Mesothelial cell of epicardium (in vitro differentiated cells): ENCODE results near the gene CDCA3. TPM values are rescaled to one million over a fixed set of nuclear protein-coding genes. Genes with fewer than 3 reads are reported as not detected.
A peak's percentile ranks its signal among the peaks of the same experiment; 100 is the strongest.
"Not testable (repeated sequence)": the region's sequence is repeated elsewhere in the genome, so short reads cannot be mapped to it uniquely, and the experiment has no call there.

Experiments used
- DNase-seq, 2 experiments: peaks; one replicate each; pipeline ENCODE4 v3.0.0; 2021; ENCODE audit warnings: low spot score in 2 of 2; ENCODE audit not compliant: unreplicated experiment in 2 of 2
- H3K27ac Mint-ChIP-seq: 2 replicates; pipeline ENCODE4 v1.8.0; 2021; ENCODE audit warnings: mixed read lengths
- H3K27me3 Mint-ChIP-seq: 2 replicates; pipeline ENCODE4 v1.8.0; 2021; ENCODE audit warnings: low read depth, mixed read lengths
- H3K36me3 Mint-ChIP-seq: 2 replicates; pipeline ENCODE4 v1.8.0; 2021; ENCODE audit warnings: mixed read lengths
- H3K4me1 Mint-ChIP-seq: 2 replicates; pipeline ENCODE4 v1.8.0; 2021; ENCODE audit warnings: mixed read lengths
- H3K4me3 Mint-ChIP-seq: 2 replicates; pipeline ENCODE4 v1.8.0; 2021; ENCODE audit warnings: mild to moderate bottlenecking, moderate library complexity, mixed read lengths
- H3K9me3 Mint-ChIP-seq: 2 replicates; pipeline ENCODE4 v1.8.0; 2021; ENCODE audit warnings: mixed read lengths
- total RNA-seq: library from RNA; stranded (reverse); gene quantifications from 3 replicates; pipeline ENCODE4 v1.2.1, GENCODE V29; 2021
- TF ChIP-seq, protein P1 (sequence below): fragments of 200-600 bp; sonication (generic); IDR thresholded peaks from one replicate; pipeline ENCODE4 v1.5.0; 2021; ENCODE audit warnings: antibody characterized with exemption; ENCODE audit not compliant: unreplicated experiment

CDCA3 gene
- total RNA-seq, 1 donor from 2014 or later, result 14.3 TPM

DNA sequence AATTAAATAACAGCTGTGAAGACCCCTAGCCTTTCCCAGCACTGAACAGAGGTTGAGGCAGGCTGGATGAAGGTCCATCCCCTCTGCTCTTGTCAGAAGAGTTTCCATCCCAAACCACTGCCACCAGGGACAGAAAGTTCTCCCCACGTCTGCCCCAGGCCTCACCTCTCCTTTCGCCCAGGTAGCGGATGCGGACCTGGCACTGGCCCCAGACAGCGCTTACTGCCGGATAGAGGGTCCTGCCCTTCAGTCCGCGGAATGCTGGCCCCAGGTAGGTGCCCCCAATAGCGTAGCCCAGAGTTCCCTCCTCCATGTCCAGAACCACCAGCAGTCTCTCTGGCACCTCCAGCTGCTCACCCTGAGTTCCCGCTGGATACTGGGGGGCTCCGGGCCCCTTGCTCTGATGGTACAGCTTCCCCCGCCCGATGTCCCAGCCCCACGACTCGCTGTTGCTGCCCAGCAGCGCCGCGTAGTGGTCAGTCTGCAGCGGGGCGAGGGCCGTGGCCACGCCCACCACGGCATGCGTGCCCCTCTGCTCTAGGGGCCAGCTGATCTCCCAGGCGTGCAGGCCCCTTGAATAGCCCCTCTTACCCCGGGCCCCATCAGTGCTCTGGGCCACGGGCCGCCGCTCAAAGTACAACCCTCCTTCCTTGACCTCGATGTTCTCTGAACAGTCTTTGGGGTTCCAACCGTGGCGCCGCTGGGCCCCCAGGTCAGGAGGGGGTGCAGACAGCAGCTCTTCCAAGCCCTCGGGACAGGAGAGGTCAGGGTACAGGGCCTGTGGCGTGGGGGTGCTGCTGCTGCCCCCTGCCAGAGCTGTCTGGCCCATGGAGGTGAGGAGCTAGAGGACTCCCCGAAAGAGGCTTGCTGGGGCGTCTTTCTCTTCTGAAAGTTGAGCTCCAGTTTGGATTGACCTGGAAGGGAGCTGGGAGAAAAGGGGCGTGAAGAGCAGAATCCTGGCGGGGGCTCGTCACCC is 21.3 kb upstream of the CDCA3 start:
- no peaks in the 10 kb centered on the region for H3K27me3 Mint-ChIP-seq
- H3K36me3 Mint-ChIP-seq, result peaks cover 12% of the 10 kb centered on the region
- peak; percentile 76 to 91 for DNase-seq
- peak overlapping the region; percentile 84 for H3K4me3 Mint-ChIP-seq
- peaks cover 30% of the 10 kb centered on the region for H3K4me1 Mint-ChIP-seq
- TF ChIP-seq, protein P1, sequence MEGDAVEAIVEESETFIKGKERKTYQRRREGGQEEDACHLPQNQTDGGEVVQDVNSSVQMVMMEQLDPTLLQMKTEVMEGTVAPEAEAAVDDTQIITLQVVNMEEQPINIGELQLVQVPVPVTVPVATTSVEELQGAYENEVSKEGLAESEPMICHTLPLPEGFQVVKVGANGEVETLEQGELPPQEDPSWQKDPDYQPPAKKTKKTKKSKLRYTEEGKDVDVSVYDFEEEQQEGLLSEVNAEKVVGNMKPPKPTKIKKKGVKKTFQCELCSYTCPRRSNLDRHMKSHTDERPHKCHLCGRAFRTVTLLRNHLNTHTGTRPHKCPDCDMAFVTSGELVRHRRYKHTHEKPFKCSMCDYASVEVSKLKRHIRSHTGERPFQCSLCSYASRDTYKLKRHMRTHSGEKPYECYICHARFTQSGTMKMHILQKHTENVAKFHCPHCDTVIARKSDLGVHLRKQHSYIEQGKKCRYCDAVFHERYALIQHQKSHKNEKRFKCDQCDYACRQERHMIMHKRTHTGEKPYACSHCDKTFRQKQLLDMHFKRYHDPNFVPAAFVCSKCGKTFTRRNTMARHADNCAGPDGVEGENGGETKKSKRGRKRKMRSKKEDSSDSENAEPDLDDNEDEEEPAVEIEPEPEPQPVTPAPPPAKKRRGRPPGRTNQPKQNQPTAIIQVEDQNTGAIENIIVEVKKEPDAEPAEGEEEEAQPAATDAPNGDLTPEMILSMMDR, result peak; percentile 87
- H3K27ac Mint-ChIP-seq, result peak overlapping the region; percentile 59
- H3K9me3 Mint-ChIP-seq, result no peaks in the 10 kb centered on the region

DNA sequence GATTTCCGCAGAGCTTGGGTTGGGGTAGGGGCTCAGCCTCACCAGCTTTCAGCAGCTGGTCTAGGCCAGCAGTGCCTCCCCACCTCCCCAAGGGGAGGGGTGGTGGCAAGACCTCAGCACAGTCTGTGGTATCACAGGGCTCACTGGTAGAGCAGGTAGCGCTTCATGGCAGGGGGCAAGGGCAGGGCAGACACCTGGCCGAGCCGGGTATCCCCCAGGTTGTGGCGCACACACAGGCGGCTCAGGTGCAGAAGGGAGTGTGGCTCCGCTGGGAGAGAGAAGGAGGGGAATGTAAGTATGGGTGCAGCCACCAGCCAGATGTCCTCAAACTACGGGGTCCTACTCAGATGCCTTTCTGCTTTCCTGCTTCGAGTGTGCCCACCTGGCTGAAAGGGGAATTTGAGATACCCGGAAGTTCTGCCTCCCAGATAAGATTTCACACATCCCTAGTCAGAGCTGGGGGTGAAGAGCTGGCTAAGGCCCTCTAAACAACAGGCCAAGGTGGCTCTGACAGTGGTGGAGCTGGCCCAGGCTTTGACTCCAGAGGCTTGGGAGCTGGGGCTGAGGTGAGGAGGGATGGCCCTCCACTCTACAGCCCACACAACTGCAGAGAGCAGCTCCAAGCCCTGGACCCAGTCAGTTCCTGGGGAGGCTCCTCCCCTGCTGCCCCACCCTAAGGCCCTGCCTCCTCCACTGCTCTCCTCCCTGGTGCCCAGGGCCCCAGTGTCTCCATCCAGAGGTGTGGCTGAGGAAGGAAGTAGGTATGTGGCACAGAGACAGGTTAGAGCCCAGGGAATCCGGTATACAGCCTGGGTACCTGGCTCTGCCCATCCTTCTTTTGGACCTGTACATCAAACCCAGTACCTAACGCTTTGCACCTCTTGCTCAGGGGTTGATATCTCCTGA is 20.2 kb upstream of the CDCA3 start:
- H3K27me3 Mint-ChIP-seq, result no peaks in the 10 kb centered on the region
- TF ChIP-seq, protein P1, result no peak
- peaks cover 34% of the 10 kb centered on the region for H3K4me1 Mint-ChIP-seq
- peaks cover 11% of the 10 kb centered on the region for H3K36me3 Mint-ChIP-seq
- H3K27ac Mint-ChIP-seq, result no peak overlapping the region
- H3K4me3 Mint-ChIP-seq, result peak overlapping the region; percentile 84
- no peak for DNase-seq
- no peaks in the 10 kb centered on the region for H3K9me3 Mint-ChIP-seq

DNA sequence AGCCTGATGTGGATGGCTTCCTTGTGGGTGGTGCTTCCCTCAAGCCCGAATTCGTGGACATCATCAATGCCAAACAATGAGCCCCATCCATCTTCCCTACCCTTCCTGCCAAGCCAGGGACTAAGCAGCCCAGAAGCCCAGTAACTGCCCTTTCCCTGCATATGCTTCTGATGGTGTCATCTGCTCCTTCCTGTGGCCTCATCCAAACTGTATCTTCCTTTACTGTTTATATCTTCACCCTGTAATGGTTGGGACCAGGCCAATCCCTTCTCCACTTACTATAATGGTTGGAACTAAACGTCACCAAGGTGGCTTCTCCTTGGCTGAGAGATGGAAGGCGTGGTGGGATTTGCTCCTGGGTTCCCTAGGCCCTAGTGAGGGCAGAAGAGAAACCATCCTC is 19.2 kb upstream of the CDCA3 start:
- H3K9me3 Mint-ChIP-seq, DNase-seq, H3K4me3 Mint-ChIP-seq, H3K27me3 Mint-ChIP-seq, H3K27ac Mint-ChIP-seq: not testable (repeated sequence)
- Mint-ChIP-seq H3K36me3 (peaks cover 13% of the 10 kb centered on the region), H3K4me1 (peaks cover 34% of the 10 kb centered on the region)

DNA sequence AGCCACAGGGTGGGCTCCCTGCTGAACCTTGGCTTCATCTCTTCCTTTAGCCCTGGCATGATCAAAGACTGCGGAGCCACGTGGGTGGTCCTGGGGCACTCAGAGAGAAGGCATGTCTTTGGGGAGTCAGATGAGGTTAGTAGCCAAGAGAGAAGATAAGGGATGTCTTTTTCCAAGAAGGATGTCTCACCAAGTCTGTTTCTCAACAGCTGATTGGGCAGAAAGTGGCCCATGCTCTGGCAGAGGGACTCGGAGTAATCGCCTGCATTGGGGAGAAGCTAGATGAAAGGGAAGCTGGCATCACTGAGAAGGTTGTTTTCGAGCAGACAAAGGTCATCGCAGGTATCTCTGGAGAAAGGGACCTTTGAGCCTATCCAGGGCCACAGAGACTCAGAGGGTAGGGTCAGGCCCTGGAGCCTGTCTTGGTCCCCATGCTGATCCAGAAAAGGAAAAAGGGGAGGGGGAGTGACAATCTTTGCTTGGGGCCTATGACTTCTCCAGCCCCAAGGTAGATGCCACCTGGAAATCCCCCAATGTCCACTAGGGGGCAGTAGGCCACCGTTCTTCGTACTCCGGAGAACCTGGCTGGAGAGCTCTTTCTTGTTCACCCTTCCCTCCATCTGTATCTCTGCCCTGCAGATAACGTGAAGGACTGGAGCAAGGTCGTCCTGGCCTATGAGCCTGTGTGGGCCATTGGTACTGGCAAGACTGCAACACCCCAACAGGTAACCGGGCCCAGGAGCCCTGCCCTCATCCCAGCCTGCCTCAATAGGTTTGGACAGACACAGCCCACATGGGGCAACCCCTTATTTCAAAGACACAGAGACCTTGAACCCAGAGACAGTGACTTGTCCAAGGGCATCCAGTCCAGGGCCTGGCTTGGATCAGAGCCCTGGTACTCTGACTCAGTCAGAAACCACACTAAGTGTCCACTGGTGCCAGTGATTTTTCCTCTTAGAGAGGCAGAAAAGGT is 18.2 kb upstream of the CDCA3 start:
- H3K27me3 Mint-ChIP-seq, result no peaks in the 10 kb centered on the region
- peaks cover 21% of the 10 kb centered on the region for H3K36me3 Mint-ChIP-seq
- peaks cover 34% of the 10 kb centered on the region for H3K4me1 Mint-ChIP-seq
- no peaks in the 10 kb centered on the region for H3K9me3 Mint-ChIP-seq
- peak overlapping the region; percentile 93 for H3K4me3 Mint-ChIP-seq
- TF ChIP-seq, protein P1, result peak; percentile 90
- peak; percentile 70 to 89 for DNase-seq
- H3K27ac Mint-ChIP-seq, result peak overlapping the region; percentile 83

DNA sequence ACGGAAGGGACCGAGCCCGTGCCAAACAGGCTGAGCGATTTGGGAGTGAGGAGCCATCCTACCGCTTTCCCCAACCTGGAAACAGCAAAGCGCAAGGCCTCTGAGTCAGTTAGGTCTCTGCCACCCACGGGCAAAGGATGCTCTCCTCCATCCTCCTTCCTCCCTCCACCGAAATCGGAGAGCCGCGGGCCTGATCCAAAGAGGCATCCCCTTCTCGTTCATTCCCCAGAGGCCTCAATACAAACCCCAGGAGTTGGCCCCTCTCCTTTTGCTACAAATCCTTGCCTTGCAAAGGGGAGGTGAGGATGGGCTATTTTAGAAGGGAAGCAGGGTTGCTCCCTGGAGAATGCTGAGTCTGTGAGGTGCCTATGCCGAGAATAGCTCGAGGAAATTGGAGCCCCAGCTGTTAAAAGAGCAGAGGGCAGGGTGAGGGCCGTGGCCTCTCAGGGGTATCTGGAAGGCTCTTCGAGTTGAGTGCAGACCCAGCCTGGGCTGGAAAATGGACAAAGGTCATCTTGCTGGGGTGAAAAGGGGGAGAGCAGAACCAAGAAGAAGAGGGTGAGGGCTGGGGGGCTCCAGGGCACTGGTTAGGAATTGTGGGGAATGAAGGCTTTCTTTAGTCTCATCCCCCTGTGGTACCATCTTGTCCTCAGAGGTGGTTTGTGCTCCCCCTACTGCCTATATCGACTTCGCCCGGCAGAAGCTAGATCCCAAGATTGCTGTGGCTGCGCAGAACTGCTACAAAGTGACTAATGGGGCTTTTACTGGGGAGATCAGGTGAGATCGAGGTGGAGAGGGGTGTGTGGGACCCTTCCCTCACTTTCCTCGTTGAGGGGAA is 17.3 kb upstream of the CDCA3 start:
- Mint-ChIP-seq H3K36me3 (peaks cover 25% of the 10 kb centered on the region), H3K27ac (peak overlapping the region; percentile 83), H3K27me3 (no peaks in the 10 kb centered on the region), H3K4me1 (peaks cover 34% of the 10 kb centered on the region), H3K9me3 (no peaks in the 10 kb centered on the region), H3K4me3 (peak overlapping the region; percentile 93)
- TF ChIP-seq, protein P1, result no peak
- DNase-seq, result no peak
